Measurements from ENCODE around the gene EPN3.

The EPN3 gene

GRCh38 chr17:50536683-50537646 is 4.4 kb downstream of the EPN3 start:
- no peak for DNase-seq

GRCh38 chr17:50537721-50538548 is 5.4 kb downstream of the EPN3 start:
- DNase-seq = no peak

- no peak for DNase-seq
Observed at GRCh38 chr17:50538549-50539410, 6.2 kb downstream of the EPN3 start.

GRCh38 chr17:50539762-50540559 is 7.4 kb downstream of the EPN3 start:
- DNase-seq = no peak

GRCh38 chr17:50540560-50541401 is 8.2 kb downstream of the EPN3 start:
- DNase-seq = no peak

GRCh38 chr17:50541402-50541715 is 8.8 kb downstream of the EPN3 start:
- no peak for DNase-seq

GRCh38 chr17:50541716-50542688 is 9.5 kb downstream of the EPN3 start:
- DNase-seq = peak; percentile 86

- DNase-seq = no peak
Observed at GRCh38 chr17:50542795-50543774, 10.6 kb downstream of the EPN3 start.

GRCh38 chr17:50544516-50544915 is 12.0 kb downstream of the EPN3 start:
- DNase-seq = no peak

- no peak for DNase-seq
Observed at GRCh38 chr17:50545311-50545710, 12.8 kb downstream of the EPN3 start.

GRCh38 chr17:50546701-50547034 is 14.1 kb downstream of the EPN3 start:
- no peak for DNase-seq

GRCh38 chr17:50547035-50547735 is 14.7 kb downstream of the EPN3 start, which contains the start of gene SPATA20:
Gene SPATA20 (plus strand): TSS chr17:50547174. CDS start chr17:50547209, 35 bp downstream.
- peak; percentile 92 for DNase-seq

GRCh38 chr17:50547736-50548083 is 15.2 kb downstream of the EPN3 start:
- no peak for DNase-seq

- DNase-seq = no peak
Observed at GRCh38 chr17:50548831-50549230, 16.3 kb downstream of the EPN3 start.

- no peak for DNase-seq
Observed at GRCh38 chr17:50549256-50549941, 16.9 kb downstream of the EPN3 start.

GRCh38 chr17:50549969-50550368 is 17.4 kb downstream of the EPN3 start:
- no peak for DNase-seq

All from CD4-positive, alpha-beta T cell treated with Interleukin-6 for 4 hours (primary cell).